ENCODE data around the gene ANXA2. TPM values are rescaled to one million over a fixed set of nuclear protein-coding genes. Genes with fewer than 3 reads are reported as not detected.

The ANXA2 gene
- total and polyA plus RNA-seq, 9 donors, result 118 to 910 (median 237) TPM

- H3K36me3 ChIP-seq, result no peaks in the 10 kb centered on the region
- H3K27me3 ChIP-seq, result no peaks in the 10 kb centered on the region
- H3K9me3 ChIP-seq, result no peaks in the 10 kb centered on the region
- H3K4me3 ChIP-seq, result peak overlapping the region; percentile 94
- WGBS, 3 donors, result 22 to 41% (median 26%) methylated on average over 5 of the region's 5 CpGs
- TF ChIP-seq, protein P1, sequence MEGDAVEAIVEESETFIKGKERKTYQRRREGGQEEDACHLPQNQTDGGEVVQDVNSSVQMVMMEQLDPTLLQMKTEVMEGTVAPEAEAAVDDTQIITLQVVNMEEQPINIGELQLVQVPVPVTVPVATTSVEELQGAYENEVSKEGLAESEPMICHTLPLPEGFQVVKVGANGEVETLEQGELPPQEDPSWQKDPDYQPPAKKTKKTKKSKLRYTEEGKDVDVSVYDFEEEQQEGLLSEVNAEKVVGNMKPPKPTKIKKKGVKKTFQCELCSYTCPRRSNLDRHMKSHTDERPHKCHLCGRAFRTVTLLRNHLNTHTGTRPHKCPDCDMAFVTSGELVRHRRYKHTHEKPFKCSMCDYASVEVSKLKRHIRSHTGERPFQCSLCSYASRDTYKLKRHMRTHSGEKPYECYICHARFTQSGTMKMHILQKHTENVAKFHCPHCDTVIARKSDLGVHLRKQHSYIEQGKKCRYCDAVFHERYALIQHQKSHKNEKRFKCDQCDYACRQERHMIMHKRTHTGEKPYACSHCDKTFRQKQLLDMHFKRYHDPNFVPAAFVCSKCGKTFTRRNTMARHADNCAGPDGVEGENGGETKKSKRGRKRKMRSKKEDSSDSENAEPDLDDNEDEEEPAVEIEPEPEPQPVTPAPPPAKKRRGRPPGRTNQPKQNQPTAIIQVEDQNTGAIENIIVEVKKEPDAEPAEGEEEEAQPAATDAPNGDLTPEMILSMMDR (IDR thresholded peaks at IDR 0.05), result no peak
- TF ChIP-seq POLR2A (IDR thresholded peaks at IDR 0.05), result no peak
- no peak for DNase-seq
- peaks cover 15% of the 10 kb centered on the region for H3K4me1 ChIP-seq (ENCODE audit: insufficient read depth)
- H3K27ac ChIP-seq, result peak overlapping the region in 1 of 2 donors; percentile 3
- intact Hi-C loops (cut with DNase I), result no loop called here
Observed at GRCh38 chr15:60396560-60396957, 1.2 kb downstream of the ANXA2 start.

DNA sequence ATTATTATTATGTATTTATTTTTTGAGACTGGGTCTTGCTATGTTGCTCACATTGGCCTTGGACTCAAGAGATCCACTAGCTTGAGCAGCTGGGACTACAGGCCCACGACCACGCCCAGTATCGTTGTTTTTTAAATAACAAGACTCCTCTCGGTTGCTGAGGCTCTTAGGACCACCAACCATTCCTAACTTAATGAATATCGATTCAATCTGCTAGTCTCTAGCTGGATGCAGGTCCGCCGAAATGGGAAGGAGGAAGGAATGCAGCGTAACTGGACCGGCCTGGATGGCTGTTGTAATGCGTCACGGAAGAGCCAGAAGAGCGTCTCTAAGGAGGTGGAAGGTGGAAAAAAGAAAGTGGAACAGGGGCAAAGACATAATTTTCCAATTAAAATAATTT lies 1.7 kb downstream of the ANXA2 start:
- no peak for DNase-seq
- Histone ChIP-seq H3K4me1 (ENCODE audit: insufficient read depth) (peaks cover 16% of the 10 kb centered on the region), H3K27ac (peak overlapping the region in 1 of 2 donors; percentile 3), H3K36me3 (no peaks in the 10 kb centered on the region), H3K27me3 (no peaks in the 10 kb centered on the region), H3K4me3 (peak overlapping the region; percentile 94), H3K9me3 (no peaks in the 10 kb centered on the region)
- intact Hi-C loops (cut with DNase I), result no loop called here
- 66 to 72% (median 67%) methylated on average over 12 of the region's 12 CpGs for WGBS, 3 donors
- TF ChIP-seq EP300 (IDR thresholded peaks at IDR 0.05) (no peak), POLR2A (IDR thresholded peaks at IDR 0.05) (no peak)
- TF ChIP-seq, protein P1 (IDR thresholded peaks at IDR 0.05), result no peak

DNA sequence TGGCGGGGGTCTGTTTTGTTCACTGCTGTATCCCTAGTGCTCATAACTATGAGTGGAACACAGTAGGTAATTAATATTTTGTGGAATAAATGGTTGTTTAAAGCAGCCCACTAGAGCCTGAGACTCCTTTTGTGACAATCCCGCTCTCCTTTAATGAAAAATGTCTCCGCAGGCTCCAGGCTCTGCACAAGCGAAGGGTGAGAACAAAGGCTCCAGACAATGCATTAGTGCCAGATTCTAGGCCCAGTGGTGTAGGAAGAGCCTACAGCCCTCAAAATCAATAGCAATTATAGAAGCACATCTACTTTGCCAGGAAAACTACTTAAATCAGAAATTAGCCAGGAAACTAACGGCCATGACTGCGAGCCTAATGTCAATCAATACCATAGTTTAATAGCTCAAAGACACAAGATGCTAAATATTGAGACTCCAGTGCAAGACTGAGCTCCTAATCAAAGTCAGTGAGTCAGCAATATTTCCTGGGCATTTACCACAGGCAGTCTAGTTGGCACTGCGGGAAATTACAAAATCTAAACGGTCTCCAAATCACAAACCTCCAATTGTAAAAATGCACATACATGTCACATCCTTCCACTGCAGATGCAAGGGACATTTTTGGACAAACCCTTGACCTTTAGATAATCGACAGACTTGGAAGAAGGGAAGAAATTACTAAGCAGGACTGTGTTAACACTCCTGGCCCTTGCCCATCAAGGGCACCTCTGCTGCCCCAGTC lies 2.3 kb downstream of the ANXA2 start:
- H3K4me1 ChIP-seq (ENCODE audit: insufficient read depth), result peaks cover 20% of the 10 kb centered on the region
- H3K4me3 ChIP-seq, result no peak overlapping the region
- no peaks in the 10 kb centered on the region for H3K27me3 ChIP-seq
- H3K9me3 ChIP-seq, result no peaks in the 10 kb centered on the region
- H3K36me3 ChIP-seq, result no peaks in the 10 kb centered on the region
- TF ChIP-seq EP300 (IDR thresholded peaks at IDR 0.05) (no peak), POLR2A (IDR thresholded peaks at IDR 0.05) (no peak)
- TF ChIP-seq, protein P1 (IDR thresholded peaks at IDR 0.05), result no peak
- intact Hi-C loops (cut with DNase I), result no loop called here
- peak overlapping the region in 1 of 2 donors; percentile 17 for H3K27ac ChIP-seq
- 83 to 89% (median 84%) methylated on average over 9 of the region's 9 CpGs for WGBS, 3 donors
- DNase-seq, result no peak

GRCh38 chr15:60394689-60395097 lies 3.1 kb downstream of the ANXA2 start:
- intact Hi-C loops (cut with DNase I), result no loop called here
- Histone ChIP-seq H3K27ac (peak overlapping the region in 1 of 2 donors; percentile 17), H3K9me3 (no peaks in the 10 kb centered on the region), H3K4me1 (ENCODE audit: insufficient read depth) (peaks cover 25% of the 10 kb centered on the region), H3K4me3 (no peak overlapping the region), H3K27me3 (no peaks in the 10 kb centered on the region), H3K36me3 (no peaks in the 10 kb centered on the region)
- TF ChIP-seq, protein P1 (IDR thresholded peaks at IDR 0.05), result no peak
- TF ChIP-seq EP300 (IDR thresholded peaks at IDR 0.05), result no peak
- no peak for DNase-seq
- WGBS, 3 donors, result 20 to 46% (median 20%) methylated on average over 1 of the region's 1 CpG

All from ovary (tissue), 9 donors.